Endometrium (tissue), 2 donors: Measurements from ENCODE around the gene DOCK1.

Source experiments
- FAIRE-seq: peaks from 2 replicates; lab custom pipeline; 2012; peaks lifted over from hg19 to GRCh38; lab: Jason Lieb, UNC
- donor health status: control.
- donor health status: control.

The DOCK1 gene

GRCh38 chr10:127357265-127357664 lies 452.0 kb downstream of the DOCK1 start:
- no peak for FAIRE-seq

DNA sequence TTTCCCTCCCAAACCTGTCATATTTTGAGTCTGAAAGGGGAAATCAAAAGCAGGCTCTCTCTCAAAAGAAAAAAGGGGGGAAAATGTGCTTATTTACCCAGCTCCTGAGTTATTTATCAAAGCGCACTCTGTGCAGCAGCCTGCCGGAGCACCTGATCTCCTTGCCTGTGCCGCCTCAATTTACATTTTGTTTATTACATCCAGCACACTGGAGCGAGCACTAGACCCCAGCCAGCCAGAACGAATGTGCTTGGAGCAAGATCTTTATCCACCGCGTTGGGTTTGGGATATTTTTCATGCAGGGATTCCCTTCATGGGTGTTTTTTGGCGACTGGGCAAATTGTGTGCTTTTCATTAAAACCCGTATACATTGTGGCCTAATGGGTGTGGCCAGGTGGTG lies 453.1 kb downstream of the DOCK1 start:
- FAIRE-seq = no peak

DNA sequence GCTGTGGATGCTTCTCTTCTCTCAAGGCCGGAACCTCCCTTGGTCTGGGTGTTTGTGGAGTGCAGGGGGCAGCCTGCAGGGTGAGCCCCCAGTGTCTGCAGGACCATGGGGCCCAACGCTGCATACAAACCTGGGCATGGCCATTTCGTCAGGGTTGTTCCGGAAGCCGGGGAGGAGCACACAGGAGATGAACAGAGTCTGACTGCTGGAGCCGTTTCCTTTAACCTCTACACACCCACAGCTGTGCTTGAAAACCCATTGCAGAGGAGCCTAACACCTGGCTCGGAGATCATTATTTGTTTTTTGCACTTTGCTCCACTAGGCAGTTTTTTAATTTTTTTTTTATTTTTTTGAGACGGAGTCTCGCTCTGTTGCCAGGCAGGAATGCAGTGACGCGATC lies 458.8 kb downstream of the DOCK1 start:
- FAIRE-seq = no peak

DNA sequence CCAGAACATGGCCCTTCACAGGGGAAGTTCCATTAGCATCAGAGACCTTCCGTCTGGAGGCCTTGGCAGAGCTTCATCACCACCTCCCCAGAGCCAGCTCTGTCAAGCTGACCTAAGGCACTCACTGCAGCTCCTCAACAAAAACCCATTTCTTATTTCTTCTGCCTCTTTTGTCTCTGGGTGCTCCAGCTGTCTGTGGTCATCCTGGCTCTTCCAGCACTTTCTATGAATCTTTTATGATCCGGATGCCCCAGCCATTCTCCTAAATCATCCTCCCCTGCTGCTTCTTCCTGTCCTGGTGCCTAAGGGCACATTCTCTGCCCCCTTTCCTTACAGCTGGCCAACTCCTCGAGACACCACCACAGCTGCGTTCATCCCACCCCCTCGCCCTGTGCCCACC lies 462.9 kb downstream of the DOCK1 start:
- no peak for FAIRE-seq

DNA sequence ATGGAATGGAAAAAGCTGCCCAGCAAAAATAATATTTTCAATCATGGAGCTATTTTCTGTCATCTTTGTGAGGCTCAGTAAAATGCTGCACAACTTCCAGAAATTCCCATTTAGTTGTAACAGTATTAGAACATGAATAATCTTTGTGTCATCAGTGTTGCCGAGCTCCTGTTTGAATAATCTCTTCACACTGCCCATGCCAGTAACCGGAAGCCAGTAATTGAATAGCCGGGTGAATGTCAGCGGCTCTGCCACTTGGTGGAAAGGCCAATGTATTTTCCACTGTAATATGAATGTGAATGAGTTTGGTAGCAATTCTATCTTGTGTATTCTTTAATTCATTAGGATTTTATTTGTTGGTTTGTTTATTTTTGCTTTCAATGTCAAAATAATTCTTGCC lies 463.7 kb downstream of the DOCK1 start:
- no peak for FAIRE-seq

- no peak for FAIRE-seq
Measured at GRCh38 chr10:127370601-127371000, 465.4 kb downstream of the DOCK1 start.

GRCh38 chr10:127372361-127372760 lies 467.1 kb downstream of the DOCK1 start:
- no peak for FAIRE-seq

GRCh38 chr10:127374074-127374680 lies 468.9 kb downstream of the DOCK1 start:
- no peak for FAIRE-seq

DNA sequence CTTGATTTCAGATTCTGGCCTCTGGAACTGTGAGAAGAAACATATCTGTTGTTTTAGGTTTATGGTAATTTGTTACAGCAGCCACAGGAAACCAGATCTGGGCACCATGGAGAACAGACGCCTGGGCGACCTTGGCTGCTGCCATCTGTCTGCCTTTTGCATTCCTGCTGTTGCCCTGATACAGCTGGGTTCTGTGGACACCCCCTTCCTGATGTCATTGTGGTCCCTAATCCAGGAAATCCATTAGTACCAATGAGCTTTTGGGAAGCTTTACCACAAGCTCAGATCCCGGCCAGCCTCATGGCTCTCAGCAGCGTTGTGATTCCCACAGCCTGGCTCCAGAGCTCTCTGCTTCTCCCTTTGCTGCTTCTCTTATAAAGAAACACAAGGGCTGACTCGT lies 469.7 kb downstream of the DOCK1 start:
- no peak for FAIRE-seq

DNA sequence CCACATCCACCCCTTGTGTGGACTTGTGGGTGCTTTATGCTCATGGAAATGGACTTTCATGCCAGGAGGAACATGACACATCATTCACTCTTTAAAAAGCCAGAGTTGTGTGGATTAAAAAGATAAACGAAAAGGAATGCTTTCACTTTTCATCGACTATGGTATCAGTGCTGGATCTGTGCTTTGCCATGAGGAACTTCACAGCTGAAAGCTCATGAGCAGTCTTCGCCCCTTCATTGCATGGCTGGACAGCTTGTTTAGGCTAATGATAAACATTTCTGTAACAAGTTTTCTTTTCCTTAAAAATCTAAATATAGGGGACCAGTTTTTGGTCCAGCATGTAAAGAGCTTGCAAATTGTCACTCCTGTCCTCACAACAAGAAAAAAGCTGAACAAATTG lies 470.2 kb downstream of the DOCK1 start:
- no peak for FAIRE-seq

DNA sequence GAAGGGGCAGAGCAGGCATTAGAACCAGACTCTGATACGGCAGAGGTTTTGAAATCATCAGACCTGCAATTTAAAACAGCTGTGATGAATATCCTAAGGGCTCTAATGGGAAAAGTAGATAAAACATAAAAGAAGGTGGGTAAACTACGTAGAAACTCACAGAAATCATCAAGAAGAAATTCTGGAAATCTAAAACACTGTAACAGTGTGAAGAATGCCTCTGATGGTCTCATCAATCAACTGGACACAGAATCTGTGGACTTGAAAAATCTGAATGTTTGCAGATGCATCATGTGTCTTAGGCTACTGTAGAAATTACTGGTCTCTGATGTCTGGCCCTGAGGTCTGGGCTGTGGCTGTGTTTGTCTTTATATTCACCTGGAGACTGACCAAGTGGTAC lies 470.8 kb downstream of the DOCK1 start:
- FAIRE-seq = no peak

DNA sequence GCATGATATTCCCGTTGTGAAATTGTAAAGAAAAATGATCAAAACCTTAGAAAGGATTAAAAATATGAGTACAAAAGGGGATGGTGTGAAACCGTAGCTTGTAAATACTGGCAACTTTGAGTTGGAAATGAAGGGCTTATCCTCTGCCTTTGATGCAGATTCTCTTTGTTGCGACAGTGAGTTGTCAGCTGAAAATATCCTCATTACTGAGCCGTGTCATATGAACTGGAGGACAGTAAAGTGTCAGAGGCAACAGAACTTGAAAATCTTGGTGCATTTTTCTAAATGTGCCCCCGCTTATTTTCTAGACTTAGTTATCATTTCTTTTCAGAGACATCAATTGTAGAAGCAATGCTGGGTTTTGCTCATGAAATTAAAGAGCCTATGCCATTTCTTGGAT lies 473.4 kb downstream of the DOCK1 start:
- FAIRE-seq = no peak

GRCh38 chr10:127384532-127384931 lies 479.3 kb downstream of the DOCK1 start:
- FAIRE-seq = no peak

- FAIRE-seq = no peak
Measured at GRCh38 chr10:127385066-127385465, 479.8 kb downstream of the DOCK1 start.

GRCh38 chr10:127386606-127387327 lies 481.5 kb downstream of the DOCK1 start:
- FAIRE-seq = no peak

DNA sequence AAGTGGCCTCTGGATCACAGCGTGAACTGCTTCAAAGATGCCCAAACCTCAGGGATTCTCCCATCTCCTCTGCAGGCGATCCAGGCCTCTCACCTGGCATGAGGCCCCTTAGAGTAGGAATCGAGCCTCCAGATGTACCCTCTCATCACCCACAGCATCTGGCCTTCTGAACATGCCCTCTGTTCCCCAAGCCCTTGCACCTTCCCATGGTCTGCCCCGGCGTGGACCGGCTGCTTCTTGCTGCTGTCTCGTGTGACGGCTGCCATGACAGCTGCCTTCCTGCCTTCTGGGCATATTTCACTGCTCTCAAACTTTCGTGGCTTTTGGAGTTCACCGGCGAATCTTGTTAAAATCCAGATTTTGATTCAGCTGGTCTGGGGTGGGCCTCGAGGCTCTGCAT lies 486.6 kb downstream of the DOCK1 start:
- FAIRE-seq = no peak

- no peak for FAIRE-seq
Measured at GRCh38 chr10:127392351-127393235, 487.4 kb downstream of the DOCK1 start.

DNA sequence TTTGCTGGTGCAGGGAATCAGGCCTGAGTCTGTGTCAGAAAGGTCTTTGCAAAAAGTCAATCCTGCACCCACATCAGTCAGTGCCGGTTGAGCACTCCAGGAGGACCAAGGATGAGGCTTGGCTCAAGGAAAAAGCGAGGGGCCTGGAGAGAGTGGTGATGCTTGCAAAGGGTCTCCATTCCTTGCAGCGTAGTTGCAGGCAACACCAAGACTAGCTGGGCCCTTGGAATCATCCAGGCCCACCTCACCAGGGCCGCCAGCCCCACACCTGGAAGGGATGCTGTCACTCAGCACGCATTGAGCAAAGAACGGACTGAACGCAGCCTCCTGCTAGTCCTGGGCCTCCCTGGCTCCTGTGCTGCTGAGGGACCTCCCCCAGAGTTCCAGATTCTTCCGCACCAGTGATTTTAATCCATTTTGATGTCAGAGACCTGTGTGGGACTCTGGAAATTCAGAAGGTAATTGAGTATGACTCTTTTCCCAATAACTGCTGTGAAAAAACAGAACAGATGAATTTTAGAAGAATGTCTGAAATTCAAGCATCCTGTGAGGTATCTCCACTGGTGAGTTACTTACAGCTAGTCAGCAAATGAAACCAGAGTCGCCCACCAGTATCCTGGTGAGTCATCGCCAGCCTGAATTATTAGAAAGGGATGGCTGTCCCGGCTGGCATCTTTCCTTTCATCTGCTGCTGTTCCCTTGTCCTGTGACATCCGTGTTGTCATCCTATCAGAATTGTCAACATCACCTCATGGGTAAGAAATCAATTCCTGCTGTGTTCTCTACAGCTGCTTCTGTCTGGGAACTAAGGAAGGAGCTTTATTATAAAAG lies 493.1 kb downstream of the DOCK1 start:
- no peak for FAIRE-seq

GRCh38 chr10:127398971-127399365 lies 493.7 kb downstream of the DOCK1 start:
- FAIRE-seq = no peak

DNA sequence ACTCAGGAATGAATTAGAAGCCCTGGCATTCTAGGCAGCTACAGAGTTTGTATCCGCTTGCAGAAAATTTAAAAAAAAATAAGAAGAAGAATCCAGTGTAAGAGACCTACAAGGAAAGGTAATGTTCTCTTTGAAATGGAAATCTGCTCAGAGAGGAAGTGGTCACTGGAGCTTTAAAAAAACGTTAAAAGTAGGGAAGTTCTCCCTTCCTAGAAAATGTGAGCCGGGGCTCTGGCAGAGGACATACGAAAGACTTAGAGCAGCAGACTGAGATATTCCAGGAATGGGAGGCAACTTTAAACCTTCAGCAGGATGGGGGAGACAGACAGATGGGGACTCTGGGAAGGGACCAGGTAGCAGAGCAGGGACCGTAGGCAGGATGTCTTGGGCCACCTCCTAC lies 494.4 kb downstream of the DOCK1 start:
- FAIRE-seq = no peak

DNA sequence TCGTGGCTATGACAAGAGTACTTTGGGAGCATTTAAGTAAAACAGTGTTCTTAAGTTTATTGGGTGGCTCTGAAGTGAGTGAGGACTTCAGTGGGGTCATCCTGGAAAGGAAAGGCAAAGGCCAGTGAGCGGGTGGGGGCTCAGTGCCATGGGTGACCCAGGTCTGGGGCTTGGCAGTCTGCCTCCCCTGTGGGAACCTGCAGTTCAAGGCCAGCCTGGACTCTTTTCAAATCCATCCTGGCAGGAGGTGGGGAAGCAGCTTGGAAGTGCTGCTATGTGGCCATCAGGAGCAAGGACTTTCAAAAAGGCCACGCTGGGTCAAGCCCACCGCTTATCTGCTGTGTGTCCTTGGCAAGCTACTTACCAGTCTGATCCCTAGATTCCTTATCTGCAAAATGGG lies 495.0 kb downstream of the DOCK1 start:
- no peak for FAIRE-seq
